D721Med (cell line): ENCODE results near the gene KCNG3.
"Not testable (repeated sequence)": the region's sequence is repeated elsewhere in the genome, so short reads cannot be mapped to it uniquely, and the experiment has no call there.

Experiments
- DNase-seq: peaks from one replicate; pipeline ENCODE4 v3.0.0; 2011; ENCODE audit warnings: low spot score; ENCODE audit not compliant: insufficient read length
- FAIRE-seq: peaks from 2 replicates; lab custom pipeline; 2011; peaks lifted over from hg19 to GRCh38; lab: Jason Lieb, UNC
- TF ChIP-seq, protein P1 (sequence below): IDR thresholded peaks from 2 replicates; pipeline ENCODE4 v1.5.1; 2012; ENCODE audit warnings: mild to moderate bottlenecking, control low read depth; ENCODE audit not compliant: insufficient read depth; ENCODE audit errors: missing control alignments

KCNG3 gene

DNA sequence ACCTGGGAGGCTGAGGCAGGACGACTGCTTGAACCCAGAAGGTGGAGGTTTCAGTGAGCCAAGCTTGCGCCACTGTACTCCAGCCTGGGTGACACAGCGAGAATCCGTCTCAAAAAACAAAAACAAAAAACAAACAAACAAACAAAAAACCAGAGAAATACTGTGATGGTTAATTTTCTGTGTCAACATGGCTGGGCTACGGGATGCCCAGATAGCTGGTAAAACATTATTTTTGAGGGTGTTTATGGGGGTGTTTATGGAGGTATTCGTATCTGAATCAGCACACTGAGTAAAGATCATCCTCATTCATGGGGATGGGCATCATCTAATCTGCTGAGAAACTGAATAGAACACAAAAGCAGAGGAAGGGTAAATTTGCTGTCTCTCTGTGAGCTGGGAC, 92.0 kb downstream of the KCNG3 start:
- TF ChIP-seq, protein P1, sequence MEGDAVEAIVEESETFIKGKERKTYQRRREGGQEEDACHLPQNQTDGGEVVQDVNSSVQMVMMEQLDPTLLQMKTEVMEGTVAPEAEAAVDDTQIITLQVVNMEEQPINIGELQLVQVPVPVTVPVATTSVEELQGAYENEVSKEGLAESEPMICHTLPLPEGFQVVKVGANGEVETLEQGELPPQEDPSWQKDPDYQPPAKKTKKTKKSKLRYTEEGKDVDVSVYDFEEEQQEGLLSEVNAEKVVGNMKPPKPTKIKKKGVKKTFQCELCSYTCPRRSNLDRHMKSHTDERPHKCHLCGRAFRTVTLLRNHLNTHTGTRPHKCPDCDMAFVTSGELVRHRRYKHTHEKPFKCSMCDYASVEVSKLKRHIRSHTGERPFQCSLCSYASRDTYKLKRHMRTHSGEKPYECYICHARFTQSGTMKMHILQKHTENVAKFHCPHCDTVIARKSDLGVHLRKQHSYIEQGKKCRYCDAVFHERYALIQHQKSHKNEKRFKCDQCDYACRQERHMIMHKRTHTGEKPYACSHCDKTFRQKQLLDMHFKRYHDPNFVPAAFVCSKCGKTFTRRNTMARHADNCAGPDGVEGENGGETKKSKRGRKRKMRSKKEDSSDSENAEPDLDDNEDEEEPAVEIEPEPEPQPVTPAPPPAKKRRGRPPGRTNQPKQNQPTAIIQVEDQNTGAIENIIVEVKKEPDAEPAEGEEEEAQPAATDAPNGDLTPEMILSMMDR: no peak
- FAIRE-seq (no peak), DNase-seq (no peak)

DNA sequence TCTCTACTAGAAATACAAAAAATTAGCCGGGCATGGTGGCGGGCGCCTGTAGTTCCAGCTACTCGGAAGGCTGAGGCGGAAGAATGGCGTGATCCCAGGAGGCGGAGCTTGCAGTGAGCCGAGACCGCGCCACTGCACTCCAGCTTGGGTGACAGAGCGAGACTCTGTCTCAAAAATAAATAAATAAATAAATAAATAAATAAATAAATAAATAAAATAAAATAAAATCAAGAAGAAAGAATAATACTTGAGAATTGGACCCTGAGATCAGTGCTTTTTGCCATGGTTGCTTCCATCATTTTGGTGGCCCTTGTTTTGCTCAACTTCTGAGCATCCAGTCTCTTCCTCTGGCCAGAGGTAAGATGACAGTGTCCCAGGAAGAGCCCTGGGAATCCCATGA, 95.7 kb downstream of the KCNG3 start:
- not testable (repeated sequence) for FAIRE-seq, DNase-seq

DNA sequence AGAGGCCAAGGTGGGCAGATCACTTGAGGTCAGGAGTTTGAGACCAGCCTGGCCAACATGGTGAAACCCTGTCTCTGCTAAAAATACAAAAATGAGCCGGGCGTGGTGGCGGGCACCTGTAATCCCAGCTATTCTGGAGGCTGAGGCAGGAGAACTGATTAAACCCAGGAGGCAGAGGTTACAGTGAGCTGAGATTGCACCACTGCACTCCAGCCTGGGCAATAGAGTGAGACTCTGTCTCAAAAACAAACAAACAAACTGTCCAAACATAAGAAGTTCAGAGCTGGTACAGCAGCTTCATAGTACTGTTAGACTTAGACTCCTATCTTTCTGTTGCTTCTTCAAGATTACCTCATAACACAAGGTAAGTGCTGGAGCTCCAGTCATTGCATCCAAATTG, 100.5 kb downstream of the KCNG3 start:
- DNase-seq, FAIRE-seq: not testable (repeated sequence)

DNA sequence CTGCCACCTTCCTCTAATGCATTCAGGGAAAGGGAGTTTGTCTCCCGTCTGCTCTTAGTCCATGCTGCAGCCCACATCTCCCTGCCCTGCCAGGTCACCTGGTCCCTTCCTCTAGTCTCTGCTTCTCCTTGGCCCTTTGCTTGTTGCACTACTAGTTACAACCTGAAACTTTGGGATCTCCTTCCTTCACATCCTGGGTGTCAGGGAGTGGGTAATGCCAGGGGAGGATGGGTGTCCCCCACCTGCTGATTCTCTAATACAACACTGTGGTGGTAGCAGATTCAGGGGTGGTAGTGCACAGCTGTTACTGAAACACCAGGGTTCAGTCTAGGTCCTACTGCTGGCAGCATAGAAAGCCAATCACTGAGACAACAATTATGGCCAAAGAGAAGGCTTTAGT, 101.6 kb downstream of the KCNG3 start:
- no peak for FAIRE-seq
- TF ChIP-seq, protein P1: no peak
- DNase-seq: no peak
